Measurements from ENCODE around the gene ABHD6.

The ABHD6 gene

DNA sequence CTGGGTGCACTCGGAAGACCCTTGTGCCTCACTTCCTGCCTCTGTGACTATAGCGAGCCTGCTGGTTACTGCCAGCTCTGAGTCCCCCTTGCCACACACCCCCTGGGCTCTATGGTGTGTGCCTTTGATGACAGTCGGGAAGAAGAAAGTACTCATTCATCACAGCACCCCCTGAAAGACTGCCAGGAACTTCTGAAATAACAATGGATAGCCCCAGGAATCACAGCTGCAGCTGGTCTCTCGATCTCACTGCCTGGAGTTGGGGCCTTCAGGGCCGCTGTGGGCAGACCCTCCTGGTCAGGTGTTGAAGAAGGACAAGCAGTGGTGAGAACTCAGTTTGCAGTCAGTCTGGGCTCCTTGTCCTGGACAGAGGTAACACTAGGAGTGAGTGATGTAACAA is 58.7 kb downstream of the ABHD6 start:
- H2AFZ ChIP-seq (ENCODE audit: low read depth, low read length, severe bottlenecking): no peak overlapping the region
- H3K9ac ChIP-seq (ENCODE audit: low read length): no peak overlapping the region
- no peaks in the 10 kb centered on the region for H4K20me1 ChIP-seq (ENCODE audit: low read depth, low read length)
- H3K9me2 ChIP-seq (replicated peaks; ENCODE audit: insufficient read depth, low read length): no peaks in the 10 kb centered on the region
- no peaks in the 10 kb centered on the region for H3K79me2 ChIP-seq (ENCODE audit: insufficient read depth, low read length)
- H3K9me3 ChIP-seq (ENCODE audit: insufficient read depth, low read length): no peaks in the 10 kb centered on the region
- no peak overlapping the region for H3K4me2 ChIP-seq (ENCODE audit: low read depth, low read length, poor library complexity, severe bottlenecking)
- H3K36me3 ChIP-seq (ENCODE audit: low read length): no peaks in the 10 kb centered on the region
- no peak overlapping the region for H3K27ac ChIP-seq (ENCODE audit: low read depth, low read length)
- H3F3A ChIP-seq (ENCODE audit: insufficient read depth): no peaks in the 10 kb centered on the region
- no peak overlapping the region for H3K4me3 ChIP-seq (ENCODE audit: insufficient read depth, low read length, poor library complexity, severe bottlenecking)
- no peak for TF ChIP-seq EZH2phosphoT487 (conservative IDR thresholded peaks at IDR 0.05; ENCODE audit: low read length)
- TF ChIP-seq, protein P1, sequence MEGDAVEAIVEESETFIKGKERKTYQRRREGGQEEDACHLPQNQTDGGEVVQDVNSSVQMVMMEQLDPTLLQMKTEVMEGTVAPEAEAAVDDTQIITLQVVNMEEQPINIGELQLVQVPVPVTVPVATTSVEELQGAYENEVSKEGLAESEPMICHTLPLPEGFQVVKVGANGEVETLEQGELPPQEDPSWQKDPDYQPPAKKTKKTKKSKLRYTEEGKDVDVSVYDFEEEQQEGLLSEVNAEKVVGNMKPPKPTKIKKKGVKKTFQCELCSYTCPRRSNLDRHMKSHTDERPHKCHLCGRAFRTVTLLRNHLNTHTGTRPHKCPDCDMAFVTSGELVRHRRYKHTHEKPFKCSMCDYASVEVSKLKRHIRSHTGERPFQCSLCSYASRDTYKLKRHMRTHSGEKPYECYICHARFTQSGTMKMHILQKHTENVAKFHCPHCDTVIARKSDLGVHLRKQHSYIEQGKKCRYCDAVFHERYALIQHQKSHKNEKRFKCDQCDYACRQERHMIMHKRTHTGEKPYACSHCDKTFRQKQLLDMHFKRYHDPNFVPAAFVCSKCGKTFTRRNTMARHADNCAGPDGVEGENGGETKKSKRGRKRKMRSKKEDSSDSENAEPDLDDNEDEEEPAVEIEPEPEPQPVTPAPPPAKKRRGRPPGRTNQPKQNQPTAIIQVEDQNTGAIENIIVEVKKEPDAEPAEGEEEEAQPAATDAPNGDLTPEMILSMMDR (IDR thresholded peaks at IDR 0.05; ENCODE audit: insufficient read depth, low read length, poor library complexity, severe bottlenecking): no peak
- no peaks in the 10 kb centered on the region for H3K27me3 ChIP-seq (ENCODE audit: low read length)

DNA sequence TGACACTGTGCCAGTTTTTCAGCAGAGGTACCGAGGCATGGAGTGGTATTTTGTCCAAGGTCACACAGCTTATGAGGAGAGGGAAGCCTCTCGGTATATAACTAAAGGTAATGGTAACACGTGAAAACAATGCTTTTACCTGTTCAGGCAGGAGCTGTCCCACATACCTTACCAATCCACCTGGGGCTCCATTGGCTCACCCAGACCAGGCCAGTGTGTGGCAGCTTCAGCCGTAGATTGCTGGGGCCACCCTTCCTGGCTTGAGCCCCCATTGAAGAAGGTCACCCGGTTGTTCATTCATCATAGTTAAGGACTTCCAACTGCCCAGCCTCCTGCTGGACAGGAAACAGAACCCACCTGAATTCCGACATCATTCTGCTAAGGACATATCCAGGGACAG is 59.3 kb downstream of the ABHD6 start:
- H3F3A ChIP-seq (ENCODE audit: insufficient read depth): no peaks in the 10 kb centered on the region
- no peaks in the 10 kb centered on the region for H3K36me3 ChIP-seq (ENCODE audit: low read length)
- H3K9me2 ChIP-seq (replicated peaks; ENCODE audit: insufficient read depth, low read length): no peaks in the 10 kb centered on the region
- no peak overlapping the region for H3K4me3 ChIP-seq (ENCODE audit: insufficient read depth, low read length, poor library complexity, severe bottlenecking)
- H3K9me3 ChIP-seq (ENCODE audit: insufficient read depth, low read length): no peaks in the 10 kb centered on the region
- TF ChIP-seq, protein P1 (IDR thresholded peaks at IDR 0.05; ENCODE audit: insufficient read depth, low read length, poor library complexity, severe bottlenecking): no peak
- TF ChIP-seq EZH2phosphoT487 (conservative IDR thresholded peaks at IDR 0.05; ENCODE audit: low read length): no peak
- H3K79me2 ChIP-seq (ENCODE audit: insufficient read depth, low read length): no peaks in the 10 kb centered on the region
- H2AFZ ChIP-seq (ENCODE audit: low read depth, low read length, severe bottlenecking): no peak overlapping the region
- H3K4me2 ChIP-seq (ENCODE audit: low read depth, low read length, poor library complexity, severe bottlenecking): no peak overlapping the region
- no peak overlapping the region for H3K9ac ChIP-seq (ENCODE audit: low read length)
- H4K20me1 ChIP-seq (ENCODE audit: low read depth, low read length): no peaks in the 10 kb centered on the region
- no peak overlapping the region for H3K27ac ChIP-seq (ENCODE audit: low read depth, low read length)
- no peaks in the 10 kb centered on the region for H3K27me3 ChIP-seq (ENCODE audit: low read length)

DNA sequence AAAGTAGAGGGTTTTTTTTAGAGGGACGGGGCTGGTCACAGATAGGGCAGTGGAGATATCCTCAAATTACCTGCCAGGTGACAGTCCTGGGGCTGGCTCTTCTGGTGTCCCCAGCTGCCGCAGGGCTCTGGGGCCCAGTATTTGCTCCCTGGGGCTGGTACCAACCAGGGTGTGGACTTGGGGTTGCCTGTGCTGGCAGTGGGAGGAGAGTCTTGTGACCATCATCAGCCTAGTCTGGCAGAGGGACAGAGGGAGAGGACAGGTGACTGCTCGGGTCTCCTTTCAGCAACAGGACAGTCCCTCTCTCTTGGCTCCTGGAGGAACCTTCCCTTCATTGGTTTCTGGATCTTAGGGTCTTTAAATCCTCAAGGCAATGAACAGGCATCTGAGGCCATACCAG is 60.6 kb downstream of the ABHD6 start:
- no peak overlapping the region for H2AFZ ChIP-seq (ENCODE audit: low read depth, low read length, severe bottlenecking)
- no peaks in the 10 kb centered on the region for H3K36me3 ChIP-seq (ENCODE audit: low read length)
- no peaks in the 10 kb centered on the region for H3F3A ChIP-seq (ENCODE audit: insufficient read depth)
- no peak overlapping the region for H3K4me3 ChIP-seq (ENCODE audit: insufficient read depth, low read length, poor library complexity, severe bottlenecking)
- H3K9ac ChIP-seq (ENCODE audit: low read length): no peak overlapping the region
- H3K27me3 ChIP-seq (ENCODE audit: low read length): no peaks in the 10 kb centered on the region
- no peaks in the 10 kb centered on the region for H4K20me1 ChIP-seq (ENCODE audit: low read depth, low read length)
- no peak overlapping the region for H3K27ac ChIP-seq (ENCODE audit: low read depth, low read length)
- no peak overlapping the region for H3K4me2 ChIP-seq (ENCODE audit: low read depth, low read length, poor library complexity, severe bottlenecking)
- TF ChIP-seq, protein P1 (IDR thresholded peaks at IDR 0.05; ENCODE audit: insufficient read depth, low read length, poor library complexity, severe bottlenecking): no peak
- no peak for TF ChIP-seq EZH2phosphoT487 (conservative IDR thresholded peaks at IDR 0.05; ENCODE audit: low read length)
- H3K79me2 ChIP-seq (ENCODE audit: insufficient read depth, low read length): no peaks in the 10 kb centered on the region
- H3K9me3 ChIP-seq (ENCODE audit: insufficient read depth, low read length): no peaks in the 10 kb centered on the region
- H3K9me2 ChIP-seq (replicated peaks; ENCODE audit: insufficient read depth, low read length): no peaks in the 10 kb centered on the region

Data from SU-DHL-6 (cell line).